Keratinocyte (primary cell): ENCODE data around the gene PPP1R13L.

Experiments
- CTCF ChIP-seq, 3 experiments: IDR thresholded peaks in 1 of 3; conservative IDR thresholded peaks in 1 of 3; optimal IDR thresholded peaks in 1 of 3; 2 replicates in 2 of 3; 3 replicates in 1 of 3; pipeline versions ENCODE3 to v1.5.1; 2011; ENCODE audit warnings: low read length in 3 of 3, mild to moderate bottlenecking in 3 of 3, moderate library complexity in 2 of 3, control low read depth in 1 of 3, inconsistent platforms in 1 of 3; ENCODE audit not compliant: insufficient read depth in 2 of 3; ENCODE audit errors: extremely low read depth in 1 of 3
- EZH2 ChIP-seq: IDR thresholded peaks from one replicate; pipeline ENCODE4 v1.6.1; 2012; ENCODE audit warnings: inconsistent platforms, mild to moderate bottlenecking, low read length, moderate library complexity

GRCh38 chr19:45351401-45351952, 53.4 kb downstream of the PPP1R13L start:
- no peak for TF ChIP-seq EZH2
- TF ChIP-seq CTCF (optimal IDR thresholded peaks at IDR 0.05 in 1 of 3, IDR thresholded peaks at IDR 0.05 in 1 of 3, conservative IDR thresholded peaks at IDR 0.05 in 1 of 3; ENCODE audit: extremely low read depth in 1 of 3, insufficient read depth in 2 of 3, low read length in 3 of 3): no peak
